ENCODE measurements around the gene FAM131C. TPM values are rescaled to one million over a fixed set of nuclear protein-coding genes. Genes with fewer than 3 reads are reported as not detected.
"Not testable (repeated sequence)": the region's sequence is repeated elsewhere in the genome, so short reads cannot be mapped to it uniquely, and the experiment has no call there.

Gene FAM131C
- total RNA-seq, 2 donors from 2014 or later = not detected

DNA sequence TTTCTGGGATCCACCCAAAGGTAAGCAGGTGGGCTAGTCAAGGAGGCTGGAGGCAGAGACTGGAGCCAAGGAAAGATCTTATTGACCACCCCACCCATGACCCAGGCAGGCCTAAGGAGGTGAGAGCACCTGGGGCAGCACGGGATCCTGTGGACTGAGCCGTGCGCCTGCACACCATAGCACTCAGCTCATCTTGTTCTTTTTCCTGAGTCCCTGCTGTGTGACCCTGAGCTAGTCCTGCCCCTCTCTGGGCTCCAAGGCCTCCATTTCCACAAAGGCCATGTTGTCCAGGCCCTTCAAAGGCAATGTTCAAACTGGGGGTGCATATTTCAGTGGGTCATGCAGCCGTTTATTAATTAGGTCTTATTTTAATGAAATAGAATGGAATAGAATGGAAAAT is 7.2 kb downstream of the FAM131C start:
- intact Hi-C loops (cut with DNase I, micrococcal nuclease) = no loop called here
- DNase-seq = no peak
- no peak for ATAC-seq

- ATAC-seq = no peak
- intact Hi-C loops (cut with DNase I, micrococcal nuclease) = no loop called here
- DNase-seq = no peak
These were observed 8.2 kb downstream of the FAM131C start for GRCh38 chr1:16065269-16065576.

GRCh38 chr1:16064536-16065268 is 8.7 kb downstream of the FAM131C start:
- DNase-seq (no peak), ATAC-seq (no peak)
- intact Hi-C loops (cut with DNase I, micrococcal nuclease) = no loop called here

- DNase-seq (no peak), ATAC-seq (no peak)
- intact Hi-C loops (cut with DNase I, micrococcal nuclease) = no loop called here
These were observed 9.5 kb downstream of the FAM131C start for GRCh38 chr1:16063921-16064320.

GRCh38 chr1:16063226-16063829 is 10.1 kb downstream of the FAM131C start:
- ATAC-seq (no peak), DNase-seq (no peak)
- intact Hi-C loops (cut with DNase I, micrococcal nuclease) = no loop called here

DNA sequence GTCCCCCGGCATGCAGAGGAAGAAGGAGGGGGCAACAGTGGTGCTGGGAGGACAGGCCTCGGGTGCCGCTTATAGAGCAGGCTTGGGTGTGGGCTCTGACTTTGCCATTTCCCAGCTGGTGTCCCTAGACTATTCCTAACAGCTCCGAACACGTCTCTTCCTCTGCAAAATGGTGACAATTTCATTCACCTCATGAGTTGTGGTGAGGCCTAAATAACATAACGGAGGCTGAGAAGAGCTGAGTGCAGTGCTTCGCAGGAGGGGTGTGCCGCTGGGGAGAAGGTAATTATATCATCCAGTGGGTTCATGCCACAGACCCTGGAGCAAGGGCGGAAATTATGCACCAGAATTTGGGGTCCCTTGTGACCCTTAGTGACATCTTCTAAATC is 10.8 kb downstream of the FAM131C start:
- intact Hi-C loops (cut with DNase I, micrococcal nuclease); DNase-seq; ATAC-seq: not testable (repeated sequence)

- ATAC-seq; DNase-seq; intact Hi-C loops (cut with DNase I, micrococcal nuclease): not testable (repeated sequence)
These were observed 11.3 kb downstream of the FAM131C start for GRCh38 chr1:16061989-16062686.

DNA sequence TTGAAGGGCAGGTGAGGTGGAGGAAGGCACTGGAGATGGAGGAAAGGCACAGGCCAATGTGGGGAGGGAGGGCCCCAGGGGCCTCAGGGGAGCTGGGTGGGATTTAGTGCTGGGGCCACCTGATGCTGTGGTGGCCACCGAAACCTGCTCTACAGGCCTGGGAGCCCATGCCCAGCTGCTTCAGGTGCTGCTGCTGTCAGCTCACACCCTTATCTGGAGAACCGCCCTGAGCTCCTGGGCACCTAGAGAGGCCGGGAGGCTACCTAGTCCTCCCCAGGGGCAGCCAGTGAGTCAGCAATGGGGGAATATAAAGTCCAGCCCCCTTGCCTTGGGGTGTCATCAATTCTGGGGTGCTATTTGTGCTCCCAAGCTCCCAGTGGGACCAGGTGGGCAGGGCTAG is 12.2 kb downstream of the FAM131C start:
- ATAC-seq (no peak), DNase-seq (no peak)
- intact Hi-C loops (cut with DNase I, micrococcal nuclease) = no loop called here

DNA sequence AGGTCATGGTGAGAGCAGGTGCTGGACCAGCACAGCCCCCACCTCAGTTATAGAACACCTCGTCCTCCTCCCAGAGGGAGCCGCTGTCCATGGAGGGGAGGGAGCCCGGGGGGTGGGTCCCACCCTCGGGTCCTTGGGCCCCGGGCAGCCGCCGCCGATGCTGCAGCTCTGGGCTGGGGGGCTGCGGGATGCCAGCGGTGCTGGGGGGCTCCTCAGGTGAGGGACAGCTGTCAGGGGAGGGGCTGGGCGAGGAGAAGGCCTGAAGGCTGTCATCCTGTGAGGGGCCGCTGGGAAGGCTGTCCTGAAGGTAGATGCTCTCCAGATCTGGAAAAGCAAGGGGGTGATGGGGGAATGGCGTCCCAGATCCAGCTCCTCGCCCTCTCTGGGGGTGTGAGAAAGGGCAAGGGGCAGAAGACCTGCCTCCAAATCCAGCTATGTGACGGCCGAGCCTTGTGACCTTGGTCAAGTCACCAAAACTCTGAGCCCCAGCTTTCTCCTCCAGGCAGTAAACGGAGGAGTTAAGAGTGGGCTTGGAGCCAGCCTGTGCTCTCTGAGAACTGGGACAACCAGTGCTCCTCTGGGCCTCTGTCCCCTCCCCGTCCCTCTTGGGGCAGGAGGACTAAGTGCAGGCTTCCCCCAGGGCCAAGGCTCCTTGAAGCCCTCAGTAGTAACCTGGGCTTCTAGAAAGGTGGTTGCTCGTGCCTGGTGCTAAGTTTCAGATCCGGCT is 14.9 kb downstream of the FAM131C start:
- not testable (repeated sequence) for ATAC-seq, DNase-seq
- intact Hi-C loops (cut with DNase I, micrococcal nuclease) = loop anchor here (5.0 to 10.0 kb wide), 2 partner anchors 51 to 254 kb away; partner anchors contain the start of gene UQCRHL (in 1 of the 2)

- not testable (repeated sequence) for DNase-seq, ATAC-seq
- intact Hi-C loops (cut with DNase I, micrococcal nuclease) = loop anchor here (5.0 to 10.0 kb wide), 2 partner anchors 50 to 253 kb away; partner anchors contain the start of gene UQCRHL (in 1 of the 2)
These were observed 16.0 kb downstream of the FAM131C start for GRCh38 chr1:16057314-16057915.

- not testable (repeated sequence) for DNase-seq, ATAC-seq
- intact Hi-C loops (cut with DNase I, micrococcal nuclease) = loop anchor here (5.0 to 10.0 kb wide), 2 partner anchors 49 to 252 kb away; partner anchors contain the start of gene UQCRHL (in 1 of the 2)
These were observed 16.9 kb downstream of the FAM131C start for GRCh38 chr1:16056521-16056912.

- peak; percentile 82 to 92 for DNase-seq
- intact Hi-C loops (cut with DNase I, micrococcal nuclease) = loop anchor here (5.0 to 10.0 kb wide), 2 partner anchors 49 to 251 kb away; partner anchors contain the start of gene UQCRHL (in 1 of the 2)
These were observed 17.6 kb downstream of the FAM131C start for GRCh38 chr1:16055613-16056520.

DNA sequence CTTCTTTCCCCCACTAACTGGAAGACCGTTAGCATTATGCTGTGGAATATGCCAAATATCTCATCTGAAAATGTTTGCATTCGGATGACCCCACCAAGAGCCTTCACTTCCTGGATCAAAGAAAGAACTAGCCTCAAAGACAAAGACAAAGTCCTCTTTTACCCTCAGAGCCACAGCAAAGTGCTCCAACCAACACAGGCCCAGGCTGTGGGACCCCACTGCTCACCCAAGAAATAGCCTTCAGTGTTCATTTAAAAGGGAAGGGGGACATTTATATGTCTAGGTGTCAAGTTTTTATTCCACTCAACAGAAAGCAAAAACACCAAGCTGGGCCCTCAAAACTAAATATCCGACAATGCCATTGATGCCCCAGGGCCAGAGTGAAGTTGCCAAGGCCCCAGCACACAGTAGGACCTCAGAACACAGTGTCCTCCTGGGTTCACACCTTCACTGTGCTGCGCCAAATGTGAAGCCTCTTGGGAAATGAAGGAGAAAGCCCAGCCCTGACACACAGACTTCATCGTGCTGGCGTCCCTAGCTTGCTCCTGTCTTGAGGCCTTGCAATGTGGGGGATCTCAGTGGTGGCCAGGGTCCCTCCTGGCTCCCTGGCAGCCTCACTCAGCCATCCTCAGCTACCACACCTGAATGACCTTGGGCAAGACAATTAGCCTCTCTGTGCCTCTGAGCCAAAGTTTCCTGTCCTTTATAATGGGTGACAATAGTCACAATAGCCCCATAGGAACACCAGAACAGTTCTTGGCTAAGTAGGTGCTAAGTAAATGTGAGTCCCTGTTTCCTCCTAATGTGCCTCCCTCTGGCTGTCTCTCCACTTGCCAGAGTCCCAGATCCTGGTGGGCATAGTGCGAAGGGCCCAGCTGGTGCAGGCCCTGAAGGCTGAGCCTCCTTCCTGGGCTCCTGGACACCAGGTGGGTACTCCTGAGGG is 18.6 kb downstream of the FAM131C start:
- no peak for DNase-seq
- intact Hi-C loops (cut with DNase I, micrococcal nuclease) = loop anchor here (5.0 to 10.0 kb wide), 2 partner anchors 48 to 250 kb away; partner anchors contain the start of gene UQCRHL (in 1 of the 2)
- no peak for ATAC-seq

More at GRCh38 chr1:16055613-16056520, 17.6 kb downstream of the FAM131C start:
- ATAC-seq = peak; percentile 93

GRCh38 chr1:16053781-16054502 is 19.5 kb downstream of the FAM131C start:
- ATAC-seq (no peak), DNase-seq (no peak)
- intact Hi-C loops (cut with DNase I, micrococcal nuclease) = loop anchor here in 1 of 2 donors (10.0 kb wide), 1 partner anchor 249 kb away; the partner anchor contains the start of gene UQCRHL

GRCh38 chr1:16051949-16052348 is 21.5 kb downstream of the FAM131C start:
- ATAC-seq, DNase-seq: not testable (repeated sequence)
- intact Hi-C loops (cut with DNase I, micrococcal nuclease) = loop anchor here in 1 of 2 donors (10.0 kb wide), 1 partner anchor 247 kb away; the partner anchor contains the start of gene UQCRHL
